Sigmoid colon (tissue), 4 donors: Measurements from ENCODE around the gene LCE1F.

Experiments used
- CTCF ChIP-seq, 4 experiments: fragments of 450-650 bp in 3 of 4; fragments of 200-600 bp in 1 of 4; IDR thresholded peaks; one replicate each; pipeline ENCODE4 v1.5.1; 2016 to 2019; ENCODE audit warnings: antibody characterized with exemption in 4 of 4, mild to moderate bottlenecking in 3 of 4, moderate library complexity in 2 of 4
- EP300 ChIP-seq, 4 donors: sonication (generic); formaldehyde crosslinking; IDR thresholded peaks; one replicate each; pipeline ENCODE4 v1.6.1; 2017; ENCODE audit warnings: antibody characterized with exemption in 4 of 4
- POLR2A ChIP-seq, 2 donors: fragments of 450-650 bp; IDR thresholded peaks; one replicate each; pipeline ENCODE4 v1.6.1; 2016; ENCODE audit warnings: antibody characterized with exemption in 2 of 2, mild to moderate bottlenecking in 2 of 2, moderate library complexity in 2 of 2
- POLR2AphosphoS5 ChIP-seq, 4 donors: sonication (generic); formaldehyde crosslinking; IDR thresholded peaks; one replicate each; pipeline ENCODE4 v1.6.1; 2017; ENCODE audit warnings: antibody characterized with exemption in 4 of 4

- TF ChIP-seq CTCF (IDR thresholded peaks at IDR 0.05) (no peak), POLR2AphosphoS5 (IDR thresholded peaks at IDR 0.05) (no peak), POLR2A (IDR thresholded peaks at IDR 0.05) (no peak), EP300 (IDR thresholded peaks at IDR 0.05) (no peak)
Observed at GRCh38 chr1:152737997-152738396, 36.9 kb upstream of the LCE1F start.
